ENCODE measurements around the gene GNB2. TPM values are rescaled to one million over a fixed set of nuclear protein-coding genes. Genes with fewer than 3 reads are reported as not detected.

GNB2 gene
- total and polyA plus RNA-seq, 2 of the 13 experiments (the other 11 are each of a cell fraction or from before 2014, with no cell fraction given): 48.3 to 67.1 TPM

- TF ChIP-seq ZNF616 (CRISPR knock-in tag; IDR thresholded peaks at IDR 0.05; ENCODE audit: low read depth) (no peak), KDM4B (CRISPR knock-in tag; IDR thresholded peaks at IDR 0.05) (no peak), ZXDC (CRISPR knock-in tag; IDR thresholded peaks at IDR 0.05) (no peak), ZFP62 (CRISPR knock-in tag; IDR thresholded peaks at IDR 0.05) (no peak), NRL (CRISPR knock-in tag; IDR thresholded peaks at IDR 0.05; ENCODE audit: borderline replicate concordance) (no peak), DPF2 (CRISPR knock-in tag; IDR thresholded peaks at IDR 0.05; ENCODE audit: borderline replicate concordance, low read depth) (no peak), ZNF781 (CRISPR knock-in tag; IDR thresholded peaks at IDR 0.05; ENCODE audit: borderline replicate concordance, not compliant biosample characterization) (no peak), RBM22 (optimal IDR thresholded peaks at IDR 0.05; ENCODE audit: low read length) (no peak), KDM2A (CRISPR knock-in tag; IDR thresholded peaks at IDR 0.05; ENCODE audit: borderline replicate concordance, low read depth) (peak; percentile 36; the same call in 1 of the 2 replicates), THRA (CRISPR knock-in tag; IDR thresholded peaks at IDR 0.05; ENCODE audit: borderline replicate concordance) (0 out of 2 replicates have a peak, but pooled peaks have one; percentile 14), REXO4 (CRISPR knock-in tag; IDR thresholded peaks at IDR 0.05; ENCODE audit: borderline replicate concordance) (no peak), ZNF558 (CRISPR knock-in tag; IDR thresholded peaks at IDR 0.05; ENCODE audit: borderline replicate concordance) (no peak), SNAPC2 (CRISPR knock-in tag; IDR thresholded peaks at IDR 0.05) (no peak), ZNF432 (CRISPR knock-in tag; IDR thresholded peaks at IDR 0.05; ENCODE audit: borderline replicate concordance) (no peak), ZNF3 (CRISPR knock-in tag; IDR thresholded peaks at IDR 0.05) (no peak), PHB2 (IDR thresholded peaks at IDR 0.05; ENCODE audit: partially characterized antibody) (no peak), IRX3 (CRISPR knock-in tag; IDR thresholded peaks at IDR 0.05; ENCODE audit: borderline replicate concordance, low read depth) (no peak), TEF (CRISPR knock-in tag; IDR thresholded peaks at IDR 0.05) (no peak), HIC2 (CRISPR knock-in tag; IDR thresholded peaks at IDR 0.05; ENCODE audit: low read depth) (no peak), ARNT2 (CRISPR knock-in tag; IDR thresholded peaks at IDR 0.05; ENCODE audit: low read depth) (0 out of 2 replicates have a peak, but pooled peaks have one; percentile 11), ARHGAP35 (CRISPR knock-in tag; IDR thresholded peaks at IDR 0.05; ENCODE audit: borderline replicate concordance) (no peak; the same call in 1 of the 2 replicates), RXRA (CRISPR knock-in tag; IDR thresholded peaks at IDR 0.05) (peak; percentile 9; the same call in 1 of the 2 replicates), HMG20B (CRISPR knock-in tag; conservative IDR thresholded peaks at IDR 0.05) (no peak)
Observed at GRCh38 chr7:100720671-100721504, 47.3 kb downstream of the GNB2 start (continued).
